GM18907 (cell line): ENCODE measurements around the gene RNU7-1.

Experiments
- ATAC-seq: cut with Tn5 transposase; IDR thresholded peaks from one replicate; pipeline ENCODE4 v1.9.1; 2021; ENCODE audit warnings: mild to moderate bottlenecking, moderate library complexity; ENCODE audit not compliant: unreplicated experiment

RNU7-1 gene

GRCh38 chr12:6952121-6952862 is 8.7 kb downstream of the RNU7-1 start:
- ATAC-seq: no peak

- ATAC-seq: no peak
These were observed 9.3 kb downstream of the RNU7-1 start for GRCh38 chr12:6952863-6953441.

DNA sequence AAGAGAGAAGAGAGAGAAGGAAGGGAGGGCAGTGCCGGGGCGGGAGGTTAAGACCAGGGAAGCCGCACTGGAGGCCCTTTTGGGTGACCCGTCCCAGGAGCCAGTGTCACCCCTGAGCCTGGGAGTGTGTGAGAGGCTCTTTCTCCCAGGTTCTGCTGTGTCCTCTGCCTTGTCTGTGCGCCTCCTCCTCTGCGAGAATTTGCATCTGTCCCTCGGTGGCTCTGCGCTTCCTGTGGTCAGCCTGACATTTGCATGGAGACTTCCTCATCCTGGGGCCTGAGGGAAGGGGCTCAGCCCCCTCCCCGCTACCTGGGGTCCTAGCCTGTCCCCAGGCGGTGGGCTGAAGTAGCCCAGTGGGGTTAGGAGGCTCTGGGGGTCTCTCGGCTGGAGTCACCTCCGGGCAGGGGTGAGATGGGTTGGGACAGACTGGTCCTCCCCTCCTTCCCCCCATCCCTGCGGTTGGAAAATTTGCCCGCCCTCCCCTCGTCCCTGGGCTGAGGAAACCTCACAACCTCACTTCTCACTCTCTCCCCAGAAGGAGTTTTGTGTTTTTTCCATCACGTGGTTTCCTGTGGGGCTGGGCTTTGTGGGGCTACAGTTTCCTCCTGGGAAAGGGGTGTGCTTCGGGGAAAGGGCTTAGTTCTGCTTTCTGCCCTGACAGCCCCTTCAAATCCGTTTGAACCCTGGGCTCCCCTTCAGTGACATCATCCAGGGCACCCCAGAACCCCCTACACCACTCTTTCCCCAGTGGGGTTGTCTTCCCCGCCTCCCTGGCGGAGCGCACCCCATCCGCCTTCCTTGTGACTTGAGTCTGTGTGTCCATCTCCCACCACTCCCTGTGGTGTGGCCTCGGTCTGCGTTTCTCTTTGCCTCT is 10.1 kb downstream of the RNU7-1 start:
- peak; percentile 50 for ATAC-seq

- ATAC-seq: no peak
These were observed 10.9 kb downstream of the RNU7-1 start for GRCh38 chr12:6954316-6955107.

GRCh38 chr12:6955108-6956020 is 11.7 kb downstream of the RNU7-1 start:
- ATAC-seq: no peak

DNA sequence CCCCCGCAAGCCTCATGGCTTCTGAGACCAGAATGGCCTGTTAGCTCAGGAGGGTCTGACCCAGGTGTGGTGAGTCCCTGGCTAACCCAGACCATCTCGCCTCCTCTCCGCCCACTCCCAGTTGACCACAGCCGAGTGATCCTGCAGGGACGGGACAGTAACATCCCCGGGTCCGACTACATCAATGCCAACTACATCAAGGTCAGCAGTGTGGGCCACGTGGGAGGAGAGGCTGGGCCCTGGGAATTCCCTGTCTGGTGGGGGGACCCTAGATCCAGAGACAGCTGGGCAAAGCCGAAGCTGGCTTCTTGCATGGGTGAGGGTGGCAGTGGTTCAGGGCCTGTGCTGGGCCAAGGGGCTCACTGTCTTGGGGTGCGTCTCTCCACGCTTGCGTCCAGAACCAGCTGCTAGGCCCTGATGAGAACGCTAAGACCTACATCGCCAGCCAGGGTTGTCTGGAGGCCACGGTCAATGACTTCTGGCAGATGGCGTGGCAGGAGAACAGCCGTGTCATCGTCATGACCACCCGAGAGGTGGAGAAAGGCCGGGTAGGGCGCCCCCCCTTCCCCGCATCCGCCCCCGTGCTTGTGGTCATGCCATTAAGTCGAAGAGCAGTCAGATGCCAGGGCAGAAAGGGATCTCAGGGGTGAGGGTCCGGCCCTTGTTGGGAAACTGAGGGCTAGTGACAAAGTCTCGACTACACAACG is 12.6 kb downstream of the RNU7-1 start:
- ATAC-seq: no peak

DNA sequence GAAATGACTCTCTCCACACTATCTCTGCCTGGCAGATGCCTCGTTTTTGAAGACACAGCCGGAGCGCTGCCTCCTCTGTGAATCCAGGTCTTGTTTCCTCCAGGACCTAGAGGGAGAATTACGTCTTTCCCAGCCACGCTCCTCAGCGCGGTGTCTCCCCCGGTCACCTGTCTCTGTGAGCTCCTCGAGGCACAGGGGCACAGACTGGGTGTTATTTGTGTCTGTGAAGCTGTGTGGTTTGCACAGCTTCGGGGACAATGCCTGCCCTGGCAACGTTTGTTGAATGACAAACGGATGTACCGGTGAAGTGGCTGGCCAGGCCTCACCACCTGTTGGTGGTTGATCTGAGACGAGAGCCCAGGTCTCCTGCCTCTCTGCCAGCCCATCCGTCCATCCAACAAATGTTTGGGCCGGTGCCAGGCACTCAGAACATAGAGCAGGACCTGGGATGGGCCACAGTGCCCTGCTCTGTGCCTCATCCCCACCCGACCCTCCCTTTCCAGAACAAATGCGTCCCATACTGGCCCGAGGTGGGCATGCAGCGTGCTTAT is 13.6 kb downstream of the RNU7-1 start:
- no peak for ATAC-seq

DNA sequence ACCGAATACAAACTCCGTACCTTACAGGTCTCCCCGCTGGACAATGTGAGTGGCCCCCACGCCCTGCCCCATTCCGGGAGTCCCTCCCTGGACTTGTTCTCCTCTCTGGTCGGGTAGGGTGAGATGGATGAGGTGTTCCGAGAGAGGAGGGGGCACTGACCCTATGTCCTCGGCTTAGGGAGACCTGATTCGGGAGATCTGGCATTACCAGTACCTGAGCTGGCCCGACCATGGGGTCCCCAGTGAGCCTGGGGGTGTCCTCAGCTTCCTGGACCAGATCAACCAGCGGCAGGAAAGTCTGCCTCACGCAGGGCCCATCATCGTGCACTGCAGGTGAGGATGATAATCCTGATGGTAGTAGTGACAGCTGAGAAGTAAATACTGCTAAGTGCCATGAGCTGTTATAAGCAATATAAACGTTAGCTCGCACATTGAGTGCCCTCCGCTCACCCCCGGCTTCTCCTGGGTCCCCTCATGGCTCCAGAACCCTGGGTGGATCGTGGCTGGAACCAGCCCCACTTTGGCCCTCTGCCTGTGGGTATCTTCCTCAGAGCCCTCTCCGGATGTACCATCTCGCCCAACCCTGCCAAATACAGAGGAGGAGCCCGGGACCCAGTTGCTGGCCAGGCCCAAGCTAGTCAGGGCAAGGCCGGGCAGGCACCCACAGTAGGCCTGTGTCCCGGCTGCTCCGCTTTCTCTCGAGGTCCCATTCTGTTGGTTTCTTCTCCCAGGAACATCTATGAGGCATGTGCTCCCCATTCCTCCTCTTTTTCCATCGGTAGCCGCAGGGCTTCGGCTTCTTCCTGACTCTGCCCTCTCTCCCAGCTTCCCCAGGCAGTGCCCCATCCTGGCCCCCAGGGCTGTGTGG is 14.4 kb downstream of the RNU7-1 start:
- ATAC-seq: no peak

- no peak for ATAC-seq
These were observed 15.0 kb downstream of the RNU7-1 start for GRCh38 chr12:6958609-6959057.

- ATAC-seq: peak; percentile 56
These were observed 15.6 kb downstream of the RNU7-1 start for GRCh38 chr12:6959058-6959804.

DNA sequence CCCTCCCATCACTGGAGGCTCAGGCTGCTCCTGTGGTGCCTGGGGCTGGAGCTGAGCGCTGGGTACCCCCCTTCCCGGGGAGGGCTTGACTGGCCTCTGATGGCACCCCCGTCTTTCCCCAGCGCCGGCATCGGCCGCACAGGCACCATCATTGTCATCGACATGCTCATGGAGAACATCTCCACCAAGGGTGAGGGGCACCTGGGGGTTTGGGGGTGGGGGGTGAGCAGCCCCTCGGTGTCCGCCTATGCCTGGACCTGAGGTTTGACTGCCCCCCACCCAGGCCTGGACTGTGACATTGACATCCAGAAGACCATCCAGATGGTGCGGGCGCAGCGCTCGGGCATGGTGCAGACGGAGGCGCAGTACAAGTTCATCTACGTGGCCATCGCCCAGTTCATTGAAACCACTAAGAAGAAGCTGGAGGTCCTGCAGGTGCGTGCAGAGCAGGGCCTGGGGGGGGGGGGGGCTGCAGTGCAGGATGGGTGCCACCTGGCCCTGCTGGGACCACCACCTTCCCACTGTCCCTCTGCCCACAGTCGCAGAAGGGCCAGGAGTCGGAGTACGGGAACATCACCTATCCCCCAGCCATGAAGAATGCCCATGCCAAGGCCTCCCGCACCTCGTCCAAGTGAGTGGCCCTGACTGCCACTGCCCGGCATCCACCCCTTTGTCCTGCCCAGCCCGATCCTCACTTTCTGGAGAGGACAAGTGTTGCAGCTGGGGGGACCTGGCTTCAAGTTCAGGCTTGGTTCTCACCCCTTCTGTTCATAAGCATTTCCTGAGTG is 16.4 kb downstream of the RNU7-1 start:
- no peak for ATAC-seq

DNA sequence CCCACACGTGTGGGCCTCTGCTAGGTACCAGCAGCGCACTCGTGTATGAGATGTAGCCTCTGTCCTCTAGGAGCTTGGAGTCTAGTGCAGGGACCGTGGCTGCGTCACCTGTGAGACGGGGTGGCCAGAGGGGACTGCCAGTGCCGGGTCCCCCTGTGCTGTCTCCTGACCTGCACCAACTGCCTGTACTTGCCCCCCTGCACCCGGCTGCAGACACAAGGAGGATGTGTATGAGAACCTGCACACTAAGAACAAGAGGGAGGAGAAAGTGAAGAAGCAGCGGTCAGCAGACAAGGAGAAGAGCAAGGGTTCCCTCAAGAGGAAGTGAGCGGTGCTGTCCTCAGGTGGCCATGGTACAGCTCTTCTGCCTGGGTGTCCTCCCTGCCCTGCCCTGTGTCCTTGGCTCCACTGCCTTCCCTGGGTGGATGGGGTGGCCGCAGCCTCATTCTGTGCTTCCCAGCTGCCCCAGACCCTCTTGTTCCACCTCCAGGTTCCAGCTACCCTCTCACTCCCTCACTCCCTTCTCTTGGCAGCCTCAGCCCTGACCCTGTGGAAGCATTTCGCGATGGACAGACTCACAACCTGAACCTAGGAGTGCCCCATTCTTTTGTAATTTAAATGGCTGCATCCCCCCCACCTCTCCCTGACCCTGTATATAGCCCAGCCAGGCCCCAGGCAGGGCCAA is 17.1 kb downstream of the RNU7-1 start:
- no peak for ATAC-seq

GRCh38 chr12:6961278-6961694 is 17.7 kb downstream of the RNU7-1 start:
- no peak for ATAC-seq

- no peak for ATAC-seq
These were observed 18.2 kb downstream of the RNU7-1 start for GRCh38 chr12:6961695-6962284.

GRCh38 chr12:6962285-6963015 is 18.8 kb downstream of the RNU7-1 start:
- no peak for ATAC-seq
